LHCN-M2 (cell line): ENCODE data around the gene PIK3R5. TPM values are rescaled to one million over a fixed set of nuclear protein-coding genes. Genes with fewer than 3 reads are reported as not detected.

Experiments used
- DNase-seq: peaks from one replicate; pipeline ENCODE4 v3.0.0-alpha.2; 2012; ENCODE audit warnings: low read depth
- total RNA-seq: library from RNA; depleted of rRNA; stranded (reverse); fragments of >200 nt; gene quantifications from 2 replicates; pipeline ENCODE4 v1.2.3, GENCODE V29; 2014

PIK3R5 gene
- total RNA-seq, 1 experiment from 2014 or later, result not detected

DNA sequence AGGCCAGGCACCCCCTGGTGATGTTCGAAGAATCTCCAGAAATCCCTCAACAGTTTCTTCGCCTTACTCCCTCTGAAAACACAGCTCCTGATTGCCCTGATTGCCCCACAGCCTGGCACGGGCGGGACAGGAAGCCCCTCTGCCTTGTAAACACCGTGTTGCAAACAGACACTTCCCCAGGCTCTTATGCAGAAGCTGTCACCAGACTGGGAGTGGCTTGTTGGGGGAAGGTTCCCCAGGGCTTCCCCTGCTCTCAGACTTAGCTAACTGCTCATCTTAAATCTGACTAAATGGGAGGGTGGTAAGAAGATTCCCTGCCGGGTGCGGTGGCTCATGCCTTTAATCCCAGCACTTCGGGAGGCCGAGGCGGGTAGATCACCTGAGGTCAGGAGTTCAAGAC, 11.2 kb downstream of the PIK3R5 start:
- no peak for DNase-seq

GRCh38 chr17:8953156-8953885, 12.2 kb downstream of the PIK3R5 start:
- no peak for DNase-seq

DNA sequence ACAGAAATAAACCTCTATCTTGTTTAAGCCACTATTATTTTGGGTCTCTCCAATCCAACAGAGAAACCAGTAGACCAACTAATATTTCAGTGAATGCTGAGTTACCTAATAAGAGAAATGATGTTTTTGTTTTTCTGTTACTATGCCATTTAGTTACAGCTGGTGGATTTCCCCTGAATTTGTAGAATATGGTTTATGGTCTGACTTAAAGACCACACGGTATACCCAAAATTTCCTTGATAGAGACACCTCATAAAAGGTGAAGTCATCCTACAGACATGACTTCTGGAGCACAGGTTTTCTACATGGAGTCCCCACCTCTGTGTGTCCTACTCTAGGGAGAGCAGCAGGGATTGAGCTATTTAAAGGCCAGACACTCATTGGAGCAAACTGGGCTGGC, 13.3 kb downstream of the PIK3R5 start:
- DNase-seq, result no peak

DNA sequence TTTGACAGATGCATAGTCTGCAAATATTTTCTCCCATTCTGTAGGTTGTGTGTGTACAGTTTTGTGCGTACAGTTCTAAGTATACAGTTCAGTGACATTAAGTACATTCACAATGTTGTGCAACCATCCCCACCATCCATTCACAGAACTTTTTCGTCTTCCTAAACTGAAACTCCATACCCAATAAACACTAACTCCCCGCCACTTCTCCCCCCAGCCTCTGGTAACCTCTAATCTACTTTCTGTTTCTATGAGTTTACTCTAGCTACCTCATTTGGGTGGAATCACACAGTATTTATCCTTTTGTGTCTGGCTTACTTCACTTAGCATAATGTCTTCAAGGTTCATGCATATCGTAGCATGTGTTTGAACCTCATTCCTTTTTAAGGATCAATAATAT, 14.3 kb downstream of the PIK3R5 start:
- DNase-seq, result no peak

GRCh38 chr17:8949061-8949661, 16.3 kb downstream of the PIK3R5 start:
- DNase-seq, result no peak

DNA sequence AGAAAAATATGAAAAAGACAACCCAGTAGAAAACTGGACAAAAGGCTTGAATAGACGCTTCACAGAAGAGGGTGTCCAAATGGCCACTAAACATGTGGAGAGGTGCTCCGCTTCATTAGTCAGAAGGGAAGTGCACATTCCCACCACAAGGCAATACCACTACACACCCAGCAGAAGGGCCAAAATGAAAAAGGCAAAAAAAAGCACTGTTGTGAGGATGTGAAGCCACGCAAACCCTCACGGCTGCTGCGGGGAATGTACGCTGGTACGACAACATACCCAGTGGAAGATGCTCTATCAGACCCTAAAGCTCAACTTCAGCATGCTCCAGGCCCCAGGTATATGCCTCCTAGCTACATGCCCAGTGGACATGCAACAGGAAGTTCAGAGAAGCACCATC, 17.0 kb downstream of the PIK3R5 start:
- no peak for DNase-seq

DNA sequence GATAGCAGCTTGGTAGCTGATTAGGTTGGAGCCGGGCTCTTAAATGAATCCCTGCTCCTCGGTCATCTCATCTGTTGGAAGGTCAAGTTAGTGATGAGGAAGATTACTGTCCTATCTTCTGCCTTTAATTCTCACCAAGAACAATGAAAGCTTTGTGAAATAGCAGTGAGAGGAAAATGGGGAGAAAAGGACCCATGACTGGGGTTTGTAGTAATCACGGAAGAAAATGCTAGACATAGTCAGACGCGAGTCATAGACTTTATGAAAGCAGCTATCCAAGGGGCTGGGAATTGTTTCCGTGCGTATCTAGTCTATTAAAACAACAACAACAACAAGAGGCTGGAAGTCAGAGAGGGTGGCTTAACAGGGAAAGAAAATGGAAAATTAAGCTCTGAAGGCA, 18.3 kb downstream of the PIK3R5 start:
- DNase-seq, result no peak

DNA sequence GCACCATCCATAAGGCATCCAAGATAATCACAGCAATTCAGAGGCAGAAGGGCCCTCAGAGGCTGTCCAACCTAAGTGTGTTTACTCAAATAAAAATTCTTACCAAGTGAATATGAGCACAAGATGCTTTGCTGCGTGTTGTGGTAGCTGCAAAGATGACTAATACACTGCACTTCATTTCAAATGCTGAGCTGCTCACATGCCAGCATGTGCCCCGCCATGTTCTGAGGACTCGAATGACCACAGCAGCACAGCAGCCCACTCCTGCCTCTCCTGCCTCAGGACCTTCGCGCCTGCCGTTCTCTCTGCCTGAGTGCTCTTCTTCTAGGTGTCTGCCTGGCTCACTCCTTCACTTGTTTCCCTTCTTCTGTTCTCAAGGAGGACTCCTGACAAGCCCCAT, 19.0 kb downstream of the PIK3R5 start:
- DNase-seq, result no peak

- DNase-seq, result no peak
These were observed 19.4 kb downstream of the PIK3R5 start for GRCh38 chr17:8946071-8946470.

- no peak for DNase-seq
These were observed 20.8 kb downstream of the PIK3R5 start for GRCh38 chr17:8944748-8945147.

DNA sequence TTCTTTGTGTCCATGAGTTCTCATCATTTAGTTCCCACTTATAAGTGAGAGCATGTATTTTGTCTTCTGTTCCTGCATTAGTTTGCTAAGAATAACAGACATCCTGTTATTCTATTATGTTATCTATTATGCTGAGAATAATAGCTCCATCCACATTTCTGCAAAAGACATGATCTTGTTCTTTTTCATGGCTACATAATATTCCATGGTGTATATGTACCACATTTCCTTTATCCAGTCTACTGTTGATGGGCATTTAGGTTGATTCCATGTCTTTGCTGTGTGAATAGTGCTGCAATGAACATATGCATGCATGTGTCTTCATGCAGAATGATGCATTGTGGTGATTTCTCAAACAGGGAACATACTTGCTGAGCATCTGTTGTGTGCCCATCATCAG, 21.4 kb downstream of the PIK3R5 start:
- DNase-seq, result no peak

DNA sequence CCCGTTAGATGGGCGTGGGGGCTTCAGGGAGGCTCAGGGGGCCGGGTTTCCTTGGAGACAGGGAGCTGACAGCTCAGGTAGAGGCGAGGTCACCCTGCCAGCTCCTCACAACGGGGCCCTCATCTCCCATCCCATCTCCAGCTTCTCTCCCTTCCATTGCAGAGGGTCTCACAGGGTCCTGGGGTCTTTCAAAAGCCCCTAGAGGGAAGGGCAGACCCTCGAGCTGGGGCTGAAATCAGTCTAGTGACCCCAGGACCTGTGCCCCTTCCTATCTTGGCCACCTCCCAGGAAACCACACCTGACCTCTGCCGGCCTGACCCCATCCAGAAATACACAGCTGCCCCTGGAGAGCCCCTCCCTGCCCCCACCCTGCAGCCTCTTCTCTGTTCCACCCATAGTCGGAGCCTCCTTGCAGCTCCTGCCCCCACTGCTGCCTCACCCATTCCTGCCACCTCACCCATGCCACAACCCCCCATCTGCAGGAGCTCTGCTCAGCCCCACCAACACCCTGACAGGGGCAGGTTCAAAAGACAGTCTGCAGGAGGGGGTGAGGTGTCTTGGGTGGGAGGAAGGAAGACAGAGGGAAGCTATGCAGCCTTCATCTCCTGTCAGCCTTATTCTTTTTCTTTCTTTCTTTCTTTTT, 23.4 kb downstream of the PIK3R5 start:
- no peak for DNase-seq

DNA sequence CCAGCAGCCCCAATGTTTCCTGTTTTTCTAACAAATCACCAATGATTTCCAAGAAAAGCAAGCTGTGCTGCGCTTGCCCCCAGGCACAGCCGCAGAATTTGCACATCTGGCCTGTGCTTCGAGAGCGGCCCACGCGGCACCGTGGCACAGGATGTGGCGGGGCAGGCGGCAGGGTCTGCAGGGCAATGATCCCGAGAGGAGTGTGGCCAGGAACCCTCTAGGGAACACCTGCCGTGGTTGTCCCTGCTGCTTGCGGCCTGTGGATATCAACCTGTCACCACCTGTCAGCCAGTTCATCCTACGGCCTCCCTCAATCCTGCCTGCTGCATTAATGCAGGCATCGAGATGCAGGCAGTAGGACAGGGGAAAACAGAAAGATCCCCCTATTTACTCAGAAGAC, 24.0 kb downstream of the PIK3R5 start:
- no peak for DNase-seq

DNA sequence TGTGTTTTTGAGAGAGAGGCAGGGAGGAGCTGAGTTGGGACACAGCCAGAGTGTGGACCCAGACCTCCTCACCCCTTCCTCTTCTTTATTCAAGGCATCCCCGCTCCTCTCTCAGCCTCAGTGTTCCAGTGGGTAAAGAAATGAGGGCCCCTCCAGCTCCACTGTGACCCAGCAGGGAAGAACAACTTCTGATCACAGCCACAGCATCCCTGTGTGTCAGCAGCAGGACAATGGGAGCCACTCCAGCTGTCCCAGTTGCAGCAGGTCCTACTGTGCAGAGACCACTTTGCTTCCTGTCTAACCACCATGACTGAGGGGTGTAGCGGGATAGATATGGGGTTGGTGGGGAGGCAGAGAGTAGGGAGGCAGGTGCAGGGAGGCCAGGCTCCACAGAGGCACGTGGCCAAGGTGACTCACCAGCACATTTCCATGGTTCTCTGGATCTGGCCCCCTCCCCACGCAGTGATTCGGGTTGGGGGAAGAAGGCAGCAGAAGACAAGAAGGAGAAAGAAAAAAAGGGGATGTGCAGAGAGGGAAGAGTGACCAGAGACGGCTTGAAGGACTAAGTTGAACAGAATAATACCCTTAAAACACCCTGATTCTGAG, 24.5 kb downstream of the PIK3R5 start:
- no peak for DNase-seq

GRCh38 chr17:8939496-8940334, 25.8 kb downstream of the PIK3R5 start:
- DNase-seq, result no peak

GRCh38 chr17:8938933-8939332, 26.6 kb downstream of the PIK3R5 start:
- no peak for DNase-seq

DNA sequence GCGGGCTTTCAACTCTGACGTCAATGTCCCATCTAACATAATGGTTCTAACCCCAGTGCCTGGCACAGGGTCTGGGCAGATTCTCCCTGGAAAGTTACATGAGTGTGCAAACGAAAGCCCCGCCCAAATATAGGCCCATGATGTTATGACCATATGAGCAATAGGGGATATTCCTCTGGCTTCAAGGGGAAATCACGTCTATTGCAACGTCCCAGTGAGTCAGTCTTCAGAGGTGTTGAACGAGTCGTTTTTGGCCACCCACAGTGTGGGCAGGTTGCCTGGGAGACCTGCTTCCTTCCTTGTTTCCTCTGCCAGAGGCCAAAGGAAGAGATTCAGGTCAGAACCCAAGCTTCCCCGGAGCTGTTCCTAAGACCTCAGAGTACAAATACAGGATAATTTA, 30.3 kb downstream of the PIK3R5 start:
- DNase-seq, result no peak

- DNase-seq, result no peak
These were observed 31.2 kb downstream of the PIK3R5 start for GRCh38 chr17:8934346-8934745.

GRCh38 chr17:8930649-8931048, 34.9 kb downstream of the PIK3R5 start:
- DNase-seq, result no peak

DNA sequence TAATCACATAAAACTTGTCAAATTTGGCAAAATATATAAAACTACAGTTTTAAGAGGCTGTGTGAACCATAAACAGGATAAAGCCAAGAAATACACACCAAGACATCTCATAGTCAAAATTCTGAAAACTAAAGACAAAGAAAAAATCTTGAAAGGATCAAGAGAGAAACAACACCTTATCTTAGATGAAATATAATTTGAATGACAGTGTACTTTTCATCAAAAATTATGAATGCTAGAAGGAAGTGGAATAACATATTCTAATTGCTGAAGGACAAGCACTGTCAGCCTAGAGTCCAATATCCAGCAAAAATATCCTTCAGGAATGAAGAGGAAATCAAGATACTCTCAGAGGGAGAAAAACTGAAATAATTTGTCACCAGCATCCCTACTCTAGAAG, 37.2 kb downstream of the PIK3R5 start:
- DNase-seq, result no peak

- DNase-seq, result no peak
These were observed 38.1 kb downstream of the PIK3R5 start for GRCh38 chr17:8927395-8927794.

- DNase-seq, result no peak
These were observed 39.7 kb downstream of the PIK3R5 start for GRCh38 chr17:8925808-8926207.
